GM18861 (cell line): Measurements from ENCODE around the gene PITHD1.
"Not testable (repeated sequence)": the region's sequence is repeated elsewhere in the genome, so short reads cannot be mapped to it uniquely, and the experiment has no call there.

Experiments
- ATAC-seq: cut with Tn5 transposase; IDR thresholded peaks from one replicate; pipeline ENCODE4 v1.9.1; 2021; ENCODE audit not compliant: unreplicated experiment

Gene PITHD1

GRCh38 chr1:23823767-23824166, 45.5 kb downstream of the PITHD1 start:
- no peak for ATAC-seq

- ATAC-seq, result no peak
Measured at GRCh38 chr1:23824711-23825075, 46.5 kb downstream of the PITHD1 start.

GRCh38 chr1:23825076-23825761, 47.0 kb downstream of the PITHD1 start, which contains the start of gene HMGCL:
Gene HMGCL (minus strand): TSS chr1:23825429. CDS start chr1:23825415, 14 bp downstream.
- ATAC-seq, result peak; percentile 51

GRCh38 chr1:23825762-23826522, 47.7 kb downstream of the PITHD1 start:
- no peak for ATAC-seq

GRCh38 chr1:23826590-23826989, 48.4 kb downstream of the PITHD1 start:
- not testable (repeated sequence) for ATAC-seq

- ATAC-seq, result no peak
Measured at GRCh38 chr1:23827717-23828116, 49.5 kb downstream of the PITHD1 start.

GRCh38 chr1:23834156-23834555, 55.9 kb downstream of the PITHD1 start:
- ATAC-seq, result not testable (repeated sequence)

GRCh38 chr1:23836037-23836436, 57.8 kb downstream of the PITHD1 start:
- no peak for ATAC-seq
